ENCODE measurements around the gene RAVER1.

Gene RAVER1

GRCh38 chr19:10269333-10270179 is 63.8 kb downstream of the RAVER1 start:
- DNase-seq (ENCODE audit: low spot score) = peak; percentile 62

DNA sequence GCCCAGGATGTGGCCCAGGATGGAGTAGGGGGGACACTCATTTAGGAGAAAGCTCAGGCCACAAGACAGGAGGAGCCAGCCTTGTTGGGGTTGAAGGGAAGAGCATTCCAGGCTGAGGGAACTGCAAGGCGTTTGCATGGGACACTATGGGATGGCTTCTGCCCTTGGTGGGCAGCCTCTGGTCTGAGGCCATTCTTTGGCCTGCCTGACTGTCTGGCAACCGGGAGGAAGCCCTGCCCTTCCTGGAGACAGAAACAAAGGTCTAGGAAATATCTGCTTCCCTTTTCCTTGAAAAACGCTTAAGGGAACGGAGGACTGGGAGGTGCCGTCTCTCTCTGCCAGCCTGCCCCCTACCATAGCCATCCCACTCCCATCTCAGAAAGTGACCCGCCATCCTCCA is 65.3 kb downstream of the RAVER1 start:
- no peak for DNase-seq (ENCODE audit: low spot score)

- no peak for DNase-seq (ENCODE audit: low spot score)
Measured at GRCh38 chr19:10266706-10267105, 66.6 kb downstream of the RAVER1 start.

Measured in COLO829 (cell line).